GM06990 (cell line): ENCODE results near the gene GABARAP.

ENCODE experiments used
- DNase-seq: peaks from one replicate; pipeline ENCODE4 v3.0.0-alpha.2; 2011; ENCODE audit not compliant: insufficient read length; ENCODE audit errors: extremely low read depth
- H3K27me3 ChIP-seq: replicated peaks from 2 replicates; pipeline ENCODE4 v1.6.0; 2011; ENCODE audit warnings: low read length; ENCODE audit not compliant: control insufficient read depth, insufficient read depth
- H3K36me3 ChIP-seq: 2 replicates; pipeline ENCODE4 v1.5.1; 2011; ENCODE audit warnings: low read length; ENCODE audit not compliant: control insufficient read depth, insufficient read depth
- H3K4me3 ChIP-seq: replicated peaks from 2 replicates; pipeline ENCODE4 v1.5.1; 2011; ENCODE audit warnings: low read depth, mild to moderate bottlenecking, control low read depth, low read length
- CTCF ChIP-seq: IDR thresholded peaks from 2 replicates; pipeline ENCODE4 v1.5.1; 2011; ENCODE audit warnings: low read length, control low read depth, mild to moderate bottlenecking, inconsistent platforms; ENCODE audit not compliant: insufficient read depth, poor library complexity, severe bottlenecking

GABARAP gene

DNA sequence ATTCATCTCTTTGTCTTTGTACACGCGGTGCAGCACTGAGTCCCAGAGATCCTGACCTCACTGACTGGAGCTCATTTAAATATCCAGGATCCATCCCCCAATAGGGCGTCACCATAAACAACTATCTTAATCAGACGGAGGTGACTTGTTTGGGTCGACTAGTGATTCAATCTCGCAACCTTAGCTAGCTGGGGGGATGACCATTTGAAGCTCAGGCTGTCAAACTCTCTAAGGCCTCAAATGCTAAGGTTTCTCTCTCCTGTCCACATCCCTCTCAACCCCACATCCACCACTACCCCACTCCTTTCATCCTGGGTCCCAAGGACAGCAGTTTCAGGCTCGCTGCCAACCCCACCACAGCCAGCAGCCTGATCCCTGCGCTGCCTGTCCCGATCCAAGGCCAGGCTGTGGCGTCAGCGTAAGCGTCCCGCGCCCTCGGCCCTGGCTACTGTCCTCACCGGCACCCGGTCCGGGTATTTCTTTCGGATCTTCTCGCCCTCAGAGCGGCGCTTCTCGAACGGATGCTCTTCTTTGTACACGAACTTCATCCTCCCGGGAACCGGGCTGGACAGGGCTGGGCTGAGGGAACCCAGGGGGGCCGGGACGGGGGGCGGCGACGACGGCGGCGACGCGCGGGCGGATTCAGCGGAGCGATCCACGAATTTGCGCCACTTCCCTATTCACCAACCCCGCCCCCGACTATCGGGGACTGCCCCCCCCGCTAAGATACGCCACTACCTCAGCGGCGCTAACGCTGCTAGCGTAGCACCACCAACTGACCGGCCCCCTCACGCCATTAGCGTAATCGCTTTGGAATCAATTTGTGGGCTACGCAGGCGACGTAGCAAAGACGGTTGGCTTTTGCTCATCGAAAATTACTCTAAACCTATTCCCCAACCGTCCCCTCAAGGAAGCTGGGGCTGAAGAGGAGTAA is at the start of gene GABARAP:
TSS of gene GABARAP (minus strand) at position 667 of the 934 bp plus-strand sequence. CDS start at position 548, 119 bp downstream.
- DNase-seq, result peak; percentile 88
- peaks cover 9% of the 10 kb centered on the region for H3K36me3 ChIP-seq
- TF ChIP-seq CTCF, result no peak
- H3K4me3 ChIP-seq, result peak within 1 kb of the TSS; percentile 97
- no peaks in the 10 kb centered on the region for H3K27me3 ChIP-seq

DNA sequence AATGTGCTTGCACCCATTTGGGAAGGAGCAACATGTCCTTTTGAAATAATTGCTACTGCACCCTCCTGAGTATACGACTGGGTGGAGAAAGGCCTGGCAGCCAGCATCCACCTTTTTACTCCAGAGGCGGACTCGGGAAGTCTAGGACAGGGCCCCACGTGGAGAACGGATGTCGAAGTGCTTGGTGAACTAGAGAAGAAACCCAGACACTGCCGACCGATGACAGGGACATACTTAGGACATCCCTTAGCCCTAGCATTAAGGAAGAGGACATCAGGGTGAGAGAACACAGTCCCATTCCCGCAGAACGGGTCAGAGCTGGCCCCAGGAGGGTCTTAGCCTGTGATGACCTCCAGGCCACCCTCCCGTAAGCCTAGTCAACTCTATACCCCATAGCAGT is 48.4 kb upstream of the GABARAP start:
- H3K4me3 ChIP-seq, result no peak overlapping the region
- no peaks in the 10 kb centered on the region for H3K36me3 ChIP-seq
- H3K27me3 ChIP-seq, result peaks cover 2% of the 10 kb centered on the region; the same call in 1 of the 2 replicates
- TF ChIP-seq CTCF, result no peak
- DNase-seq, result no peak

DNA sequence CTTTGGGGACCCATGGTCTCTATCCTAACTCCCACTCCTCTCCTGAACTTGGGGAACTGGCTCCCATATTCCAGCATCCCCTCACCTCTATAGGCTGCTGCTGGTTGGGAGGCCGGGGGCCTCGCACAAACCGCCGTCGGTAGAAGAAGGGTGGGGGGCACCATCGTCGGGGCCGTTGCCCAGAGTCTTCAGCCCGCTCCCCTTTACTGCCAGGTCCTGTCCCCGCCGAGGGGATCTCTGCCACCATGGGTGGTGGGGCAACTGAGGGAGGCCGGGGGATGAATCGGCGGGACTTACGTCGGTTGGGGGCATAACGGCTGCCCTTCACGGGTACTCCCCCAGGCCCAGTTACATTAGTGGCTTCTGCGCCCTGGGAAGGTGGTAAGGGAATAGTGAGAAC is 47.9 kb upstream of the GABARAP start:
- no peak for DNase-seq
- no peaks in the 10 kb centered on the region for H3K36me3 ChIP-seq
- no peak overlapping the region for H3K4me3 ChIP-seq
- no peak for TF ChIP-seq CTCF
- peaks cover 2% of the 10 kb centered on the region; the same call in 1 of the 2 replicates for H3K27me3 ChIP-seq

DNA sequence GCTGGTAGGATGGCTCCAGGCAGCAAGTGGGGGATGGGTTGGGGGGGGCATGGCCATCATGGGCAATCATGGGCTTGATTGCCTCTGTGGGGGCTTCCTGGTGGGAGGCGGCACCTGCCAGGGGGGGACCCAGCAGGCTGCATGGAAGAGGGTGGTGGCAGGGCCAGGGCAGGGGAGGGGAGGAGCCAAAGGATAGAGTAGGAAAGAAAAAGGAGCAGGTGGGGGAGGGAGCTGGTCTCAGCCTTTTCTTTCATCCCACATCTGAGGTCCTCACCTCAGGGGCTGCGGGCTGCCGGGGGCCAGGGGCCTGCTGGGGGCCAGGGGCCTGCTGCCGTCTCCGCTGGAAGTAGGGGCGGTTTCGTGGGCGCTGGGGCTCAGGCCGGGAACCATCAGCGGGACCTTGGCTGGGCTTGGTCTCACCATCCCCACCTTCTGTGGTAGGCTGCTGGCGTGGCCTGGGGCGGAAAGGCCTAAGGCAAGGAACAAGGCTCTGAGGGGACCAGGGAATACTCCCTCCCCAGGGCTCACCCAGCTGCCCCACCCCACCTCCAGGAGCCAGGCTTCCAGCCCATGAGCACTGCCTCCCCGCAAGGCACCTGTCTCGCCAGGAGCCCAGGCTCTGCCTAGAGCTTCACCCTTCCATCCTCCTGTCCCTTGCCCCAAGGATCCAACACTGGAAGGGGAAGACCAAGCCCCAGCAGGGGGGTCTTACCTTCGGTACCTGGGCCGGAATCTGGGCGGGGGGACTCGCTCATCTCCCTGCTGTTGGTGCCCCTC is 47.2 kb upstream of the GABARAP start:
- TF ChIP-seq CTCF, result no peak
- DNase-seq, result no peak
- no peak overlapping the region for H3K4me3 ChIP-seq
- no peaks in the 10 kb centered on the region for H3K36me3 ChIP-seq
- peaks cover 2% of the 10 kb centered on the region; the same call in 1 of the 2 replicates for H3K27me3 ChIP-seq

DNA sequence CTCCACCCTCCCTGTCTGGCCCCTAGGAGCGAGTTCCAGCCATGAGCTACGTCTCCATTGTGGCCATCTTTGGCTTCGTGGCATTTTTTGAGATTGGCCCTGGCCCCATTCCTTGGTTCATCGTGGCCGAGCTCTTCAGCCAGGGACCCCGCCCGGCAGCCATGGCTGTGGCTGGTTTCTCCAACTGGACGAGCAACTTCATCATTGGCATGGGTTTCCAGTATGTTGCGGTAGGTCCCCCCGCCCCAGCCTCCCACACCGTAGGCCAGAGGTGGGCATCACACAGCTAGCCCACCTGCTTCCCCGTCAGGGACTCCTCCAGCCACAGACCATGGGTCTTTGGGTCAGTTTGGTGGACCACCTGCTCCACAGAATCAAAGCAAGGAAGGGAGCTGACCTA is 43.4 kb upstream of the GABARAP start:
- no peak for TF ChIP-seq CTCF
- Histone ChIP-seq H3K36me3 (no peaks in the 10 kb centered on the region), H3K27me3 (no peaks in the 10 kb centered on the region; the same call in 1 of the 2 replicates), H3K4me3 (no peak overlapping the region)
- DNase-seq, result no peak
